ENCODE results near the gene BUB1.

The BUB1 gene

GRCh38 chr2:110647777-110648176, 30.1 kb downstream of the BUB1 start:
- DNase-seq, result no peak
- Histone ChIP-seq H3K36me3 (peaks cover 34% of the 10 kb centered on the region), H3K4me3 (ENCODE audit: low read depth, low read length) (no peak overlapping the region), H3K27me3 (ENCODE audit: insufficient read depth, low read depth, severe bottlenecking) (no peaks in the 10 kb centered on the region), H3K27ac (no peak overlapping the region), H3K9me3 (ENCODE audit: severe bottlenecking) (no peaks in the 10 kb centered on the region)
- TF ChIP-seq, protein P1, sequence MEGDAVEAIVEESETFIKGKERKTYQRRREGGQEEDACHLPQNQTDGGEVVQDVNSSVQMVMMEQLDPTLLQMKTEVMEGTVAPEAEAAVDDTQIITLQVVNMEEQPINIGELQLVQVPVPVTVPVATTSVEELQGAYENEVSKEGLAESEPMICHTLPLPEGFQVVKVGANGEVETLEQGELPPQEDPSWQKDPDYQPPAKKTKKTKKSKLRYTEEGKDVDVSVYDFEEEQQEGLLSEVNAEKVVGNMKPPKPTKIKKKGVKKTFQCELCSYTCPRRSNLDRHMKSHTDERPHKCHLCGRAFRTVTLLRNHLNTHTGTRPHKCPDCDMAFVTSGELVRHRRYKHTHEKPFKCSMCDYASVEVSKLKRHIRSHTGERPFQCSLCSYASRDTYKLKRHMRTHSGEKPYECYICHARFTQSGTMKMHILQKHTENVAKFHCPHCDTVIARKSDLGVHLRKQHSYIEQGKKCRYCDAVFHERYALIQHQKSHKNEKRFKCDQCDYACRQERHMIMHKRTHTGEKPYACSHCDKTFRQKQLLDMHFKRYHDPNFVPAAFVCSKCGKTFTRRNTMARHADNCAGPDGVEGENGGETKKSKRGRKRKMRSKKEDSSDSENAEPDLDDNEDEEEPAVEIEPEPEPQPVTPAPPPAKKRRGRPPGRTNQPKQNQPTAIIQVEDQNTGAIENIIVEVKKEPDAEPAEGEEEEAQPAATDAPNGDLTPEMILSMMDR (IDR thresholded peaks at IDR 0.05; ENCODE audit: low read depth, low read length), result no peak

GRCh38 chr2:110645616-110646015, 32.2 kb downstream of the BUB1 start:
- Histone ChIP-seq H3K9me3 (ENCODE audit: severe bottlenecking) (no peaks in the 10 kb centered on the region), H3K27ac (no peak overlapping the region), H3K27me3 (ENCODE audit: insufficient read depth, low read depth, severe bottlenecking) (no peaks in the 10 kb centered on the region), H3K4me3 (ENCODE audit: low read depth, low read length) (no peak overlapping the region), H3K36me3 (peaks cover 37% of the 10 kb centered on the region)
- DNase-seq, result no peak
- TF ChIP-seq, protein P1 (IDR thresholded peaks at IDR 0.05; ENCODE audit: low read depth, low read length), result no peak

- Histone ChIP-seq H3K27me3 (ENCODE audit: insufficient read depth, low read depth, severe bottlenecking) (no peaks in the 10 kb centered on the region), H3K36me3 (peaks cover 31% of the 10 kb centered on the region), H3K27ac (no peak overlapping the region), H3K9me3 (ENCODE audit: severe bottlenecking) (no peaks in the 10 kb centered on the region), H3K4me3 (ENCODE audit: low read depth, low read length) (no peak overlapping the region)
- no peak for DNase-seq
- TF ChIP-seq, protein P1 (IDR thresholded peaks at IDR 0.05; ENCODE audit: low read depth, low read length), result no peak
These were observed 33.5 kb downstream of the BUB1 start for GRCh38 chr2:110644357-110644756.

GRCh38 chr2:110642360-110642759, 35.5 kb downstream of the BUB1 start:
- Histone ChIP-seq H3K4me3 (ENCODE audit: low read depth, low read length) (no peak overlapping the region), H3K27me3 (ENCODE audit: insufficient read depth, low read depth, severe bottlenecking) (no peaks in the 10 kb centered on the region), H3K36me3 (peaks cover 40% of the 10 kb centered on the region), H3K9me3 (ENCODE audit: severe bottlenecking) (no peaks in the 10 kb centered on the region), H3K27ac (no peak overlapping the region)
- DNase-seq, result no peak
- TF ChIP-seq, protein P1 (IDR thresholded peaks at IDR 0.05; ENCODE audit: low read depth, low read length), result no peak

DNA sequence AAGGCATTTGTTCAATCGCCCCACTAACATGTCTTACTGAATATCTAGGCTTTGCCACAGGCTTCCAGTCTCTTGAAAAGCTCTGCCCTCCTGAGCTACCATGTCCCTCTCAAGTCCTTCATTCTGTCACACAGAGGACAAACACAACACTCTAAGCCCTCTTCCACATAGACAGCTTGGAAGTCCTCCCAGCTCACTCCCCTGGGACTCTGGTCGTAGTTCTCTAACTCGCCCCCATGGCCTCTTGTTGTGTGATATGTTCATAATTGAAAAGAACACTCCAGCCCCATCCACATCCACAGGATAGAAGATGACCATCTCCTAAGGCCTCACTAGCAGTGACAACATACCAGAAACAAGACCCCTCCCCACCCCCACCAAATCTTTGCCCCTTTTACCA, 37.9 kb downstream of the BUB1 start:
- Histone ChIP-seq H3K9me3 (ENCODE audit: severe bottlenecking) (no peaks in the 10 kb centered on the region), H3K36me3 (peaks cover 43% of the 10 kb centered on the region), H3K27me3 (ENCODE audit: insufficient read depth, low read depth, severe bottlenecking) (no peaks in the 10 kb centered on the region), H3K27ac (no peak overlapping the region), H3K4me3 (ENCODE audit: low read depth, low read length) (no peak overlapping the region)
- TF ChIP-seq, protein P1 (IDR thresholded peaks at IDR 0.05; ENCODE audit: low read depth, low read length), result no peak
- DNase-seq, result no peak

GRCh38 chr2:110638952-110639695, 38.7 kb downstream of the BUB1 start:
- Histone ChIP-seq H3K27ac (no peak overlapping the region), H3K36me3 (peaks cover 48% of the 10 kb centered on the region), H3K4me3 (ENCODE audit: low read depth, low read length) (no peak overlapping the region), H3K9me3 (ENCODE audit: severe bottlenecking) (no peaks in the 10 kb centered on the region), H3K27me3 (ENCODE audit: insufficient read depth, low read depth, severe bottlenecking) (no peaks in the 10 kb centered on the region)
- TF ChIP-seq, protein P1 (IDR thresholded peaks at IDR 0.05; ENCODE audit: low read depth, low read length), result no peak
- no peak for DNase-seq

All from WERI-Rb-1 (cell line).